Keratinocyte (primary cell): ENCODE measurements around the gene UTP11. TPM values are rescaled to one million over a fixed set of nuclear protein-coding genes. Genes with fewer than 3 reads are reported as not detected.

Experiments
- DNase-seq: peaks from one replicate; pipeline ENCODE4 v3.0.0-alpha.2; 2011; ENCODE audit warnings: low read depth, missing footprints, low spot score
- FAIRE-seq: peaks from 2 replicates; lab custom pipeline; 2011; peaks lifted over from hg19 to GRCh38; lab: Jason Lieb, UNC
- H2AFZ ChIP-seq: 2 replicates; pipeline ENCODE4 v1.6.0; 2012; ENCODE audit warnings: low read length, control low read depth, inconsistent platforms; ENCODE audit not compliant: control insufficient read depth
- H3K27ac ChIP-seq: 2 replicates; pipeline ENCODE4 v1.5.1; 2011; ENCODE audit warnings: low read length; ENCODE audit not compliant: control insufficient read depth, insufficient read depth
- H3K27me3 ChIP-seq: 3 replicates; pipeline ENCODE4 v1.6.0; 2011; ENCODE audit warnings: low read length; ENCODE audit not compliant: control insufficient read depth, insufficient read depth; ENCODE audit errors: extremely low read depth
- H3K36me3 ChIP-seq, 2 experiments: 2 replicates in 1 of 2; 3 replicates in 1 of 2; pipeline ENCODE4 v1.5.1; 2011; ENCODE audit warnings: low read length in 2 of 2, mild to moderate bottlenecking in 1 of 2; ENCODE audit not compliant: control insufficient read depth in 2 of 2, insufficient read depth in 2 of 2; ENCODE audit errors: extremely low read depth in 1 of 2
- H3K4me1 ChIP-seq: 3 replicates; pipeline ENCODE4 v1.5.1; 2011; ENCODE audit warnings: low read length; ENCODE audit not compliant: control insufficient read depth, insufficient read depth; ENCODE audit errors: extremely low read depth
- H3K4me2 ChIP-seq: 3 replicates; pipeline ENCODE4 v1.6.0; 2011; ENCODE audit warnings: low read depth, low read length; ENCODE audit not compliant: control insufficient read depth, insufficient read depth; ENCODE audit errors: extremely low read depth
- H3K4me3 ChIP-seq, 3 experiments: fragments of 200-600 bp in 1 of 3; sonication (generic) in 1 of 3; 2 replicates in 2 of 3; 3 replicates in 1 of 3; pipeline ENCODE4 v1.5.1; 2011 to 2016; ENCODE audit warnings: low read length in 3 of 3, mild to moderate bottlenecking in 3 of 3, control low read depth in 2 of 3, inconsistent platforms in 1 of 3, low read depth in 1 of 3, mixed read lengths in 1 of 3, mixed run types in 1 of 3, moderate library complexity in 1 of 3; ENCODE audit not compliant: control insufficient read depth in 2 of 3, insufficient read depth in 2 of 3; ENCODE audit errors: extremely low read depth in 1 of 3
- H3K79me2 ChIP-seq: 2 replicates; pipeline ENCODE4 v1.6.0; 2012; ENCODE audit warnings: low read length; ENCODE audit not compliant: control insufficient read depth, insufficient read depth
- H3K9ac ChIP-seq: 3 replicates; pipeline ENCODE4 v1.6.0; 2011; ENCODE audit warnings: low read length; ENCODE audit not compliant: control insufficient read depth, insufficient read depth; ENCODE audit errors: extremely low read depth
- H3K9me1 ChIP-seq: 3 replicates; pipeline ENCODE4 v1.6.0; 2011; ENCODE audit warnings: low read length; ENCODE audit not compliant: control insufficient read depth, insufficient read depth; ENCODE audit errors: extremely low read depth
- H3K9me3 ChIP-seq: 2 replicates; pipeline ENCODE4 v1.5.1; 2012; ENCODE audit warnings: low read depth, low read length; ENCODE audit not compliant: control insufficient read depth
- H4K20me1 ChIP-seq: 3 replicates; pipeline ENCODE4 v1.6.0; 2011; ENCODE audit warnings: low read length; ENCODE audit not compliant: control insufficient read depth, insufficient read depth; ENCODE audit errors: extremely low read depth
- CTCF ChIP-seq, 3 experiments: IDR thresholded peaks in 1 of 3; conservative IDR thresholded peaks in 1 of 3; optimal IDR thresholded peaks in 1 of 3; 2 replicates in 2 of 3; 3 replicates in 1 of 3; pipeline versions ENCODE3 to v1.5.1; 2011; ENCODE audit warnings: low read length in 3 of 3, mild to moderate bottlenecking in 3 of 3, moderate library complexity in 2 of 3, control low read depth in 1 of 3, inconsistent platforms in 1 of 3; ENCODE audit not compliant: insufficient read depth in 2 of 3; ENCODE audit errors: extremely low read depth in 1 of 3
- EZH2 ChIP-seq: IDR thresholded peaks from one replicate; pipeline ENCODE4 v1.6.1; 2012; ENCODE audit warnings: inconsistent platforms, mild to moderate bottlenecking, low read length, moderate library complexity
- dilution Hi-C: fragments of 300-500 bp; cut with MboI; formaldehyde crosslinking; loops from one replicate; pipeline ENCODE4 v1.7.0; 2020; ENCODE audit warnings: low sequenced_read_pairs; ENCODE audit not compliant: extremely low pct_ligation_motif_present
- polyA plus RNA-seq, 5 experiments: library from polyadenylated mRNA; depleted of rRNA in 3 of 5; stranded (reverse) in 3 of 5; stranded (forward) in 1 of 5; unstranded in 1 of 5; fragments of >200 nt; gene quantifications; 1 replicate in 1 of 5; 2 replicates in 3 of 5; 3 replicates in 1 of 5; pipeline versions ENCODE4 v1.2.1 to v1.2.3, GENCODE V29; 2011 to 2012; ENCODE audit warnings: missing spikeins in 2 of 5, low read depth in 1 of 5, low replicate concordance in 1 of 5

The UTP11 gene
- polyA plus RNA-seq, 1 donor (not counting 4 experiments of a cell fraction or from before 2014, with no cell fraction given) = 50.0 TPM

- no peaks in the 10 kb centered on the region for H3K79me2 ChIP-seq
- peaks cover 14 to 16% of the 10 kb centered on the region in 2 experiments for H3K36me3 ChIP-seq
- H3K27ac ChIP-seq = peak overlapping the region; percentile 45
- peaks cover 4% of the 10 kb centered on the region for H4K20me1 ChIP-seq
- H3K27me3 ChIP-seq = no peaks in the 10 kb centered on the region
- dilution Hi-C loops = no loop called here
- TF ChIP-seq EZH2 (no peak), CTCF (optimal IDR thresholded peaks at IDR 0.05 in 1 of 3, IDR thresholded peaks at IDR 0.05 in 1 of 3, conservative IDR thresholded peaks at IDR 0.05 in 1 of 3; ENCODE audit: extremely low read depth in 1 of 3, insufficient read depth in 2 of 3, low read length in 3 of 3) (no peak)
- no peak overlapping the region for H2AFZ ChIP-seq
- H3K9me3 ChIP-seq = no peaks in the 10 kb centered on the region
- DNase-seq (no peak), FAIRE-seq (peak; percentile 75)
- peak overlapping the region; percentile 38 for H3K4me2 ChIP-seq
- no peaks in the 10 kb centered on the region for H3K9me1 ChIP-seq
- peaks cover 56% of the 10 kb centered on the region for H3K4me1 ChIP-seq
- peak overlapping the region; percentile 11 for H3K9ac ChIP-seq
- peak overlapping the region in 2 of 3 experiments; percentile 2 to 4 for H3K4me3 ChIP-seq
These were observed 12.7 kb downstream of the UTP11 start for GRCh38 chr1:38025233-38025632.

GRCh38 chr1:38025664-38026063 lies 13.1 kb downstream of the UTP11 start:
- dilution Hi-C loops = no loop called here
- H3K27me3 ChIP-seq = no peaks in the 10 kb centered on the region
- H3K27ac ChIP-seq = peak overlapping the region; percentile 45
- H3K9me1 ChIP-seq = no peaks in the 10 kb centered on the region
- H2AFZ ChIP-seq = no peak overlapping the region
- TF ChIP-seq EZH2 (no peak), CTCF (optimal IDR thresholded peaks at IDR 0.05 in 1 of 3, IDR thresholded peaks at IDR 0.05 in 1 of 3, conservative IDR thresholded peaks at IDR 0.05 in 1 of 3; ENCODE audit: extremely low read depth in 1 of 3, insufficient read depth in 2 of 3, low read length in 3 of 3) (no peak)
- H3K4me1 ChIP-seq = peaks cover 60% of the 10 kb centered on the region
- no peaks in the 10 kb centered on the region for H3K9me3 ChIP-seq
- H3K36me3 ChIP-seq = peaks cover 14 to 16% of the 10 kb centered on the region in 2 experiments
- peak overlapping the region; percentile 38 for H3K4me2 ChIP-seq
- peak overlapping the region; percentile 11 for H3K9ac ChIP-seq
- FAIRE-seq = no peak
- H4K20me1 ChIP-seq = peaks cover 4% of the 10 kb centered on the region
- H3K79me2 ChIP-seq = no peaks in the 10 kb centered on the region
- peak overlapping the region in 1 of 3 experiments; percentile 2 for H3K4me3 ChIP-seq
- no peak for DNase-seq
